A549 (cell line): ENCODE data around the gene SORBS1. TPM values are rescaled to one million over a fixed set of nuclear protein-coding genes. Genes with fewer than 3 reads are reported as not detected.

Experiments used
- ATAC-seq, 2 experiments: fragments of 200-7000 bp in 1 of 2; fragments of >200 bp in 1 of 2; cut with Nextera tagmentation in 1 of 2; cut with Tn5 transposase in 1 of 2; 3 replicates each; pipeline versions ENCODE4 v1.8.0 to v1.9.1; 2018 to 2020; ENCODE audit warnings: mild to moderate bottlenecking in 1 of 2, moderate library complexity in 1 of 2
- CTCF ChIA-PET: fragments of 300-600 bp; sonication (Branson Sonifier 250); formaldehyde crosslinking; extraction: SDS; loops from one replicate; lab custom pipeline; 2021; ENCODE audit warnings: antibody characterized with exemption, inconsistent platforms; lab: Yijun Ruan, JAX
- POLR2A ChIA-PET: fragments of 350-600 bp; formaldehyde crosslinking; extraction: SDS; loops from one replicate; lab custom pipeline; 2021; ENCODE audit warnings: antibody characterized with exemption, inconsistent platforms; lab: Yijun Ruan, JAX
- DNase-seq, 2 experiments: peaks; one replicate each; pipeline versions ENCODE4 v3.0.0 to v3.0.0-alpha.2; 2011 to 2016; ENCODE audit warnings: low read depth in 1 of 2, low spot score in 1 of 2
- FAIRE-seq: peaks from 2 replicates; lab custom pipeline; 2011; peaks lifted over from hg19 to GRCh38; lab: Jason Lieb, UNC
- H3K27ac ChIP-seq, 2 experiments: fragments of >200 bp; sonication (Bioruptor Twin); formaldehyde crosslinking; 3 replicates each; pipeline ENCODE4 v1.5.1; 2016 to 2017
- H3K4me1 ChIP-seq: fragments of >200 bp; sonication (Bioruptor Twin); formaldehyde crosslinking; 3 replicates; pipeline ENCODE4 v1.6.1; 2016
- H3K4me2 ChIP-seq: fragments of >200 bp; sonication (Bioruptor Twin); formaldehyde crosslinking; 3 replicates; pipeline ENCODE4 v1.6.1; 2016
- H3K4me3 ChIP-seq: fragments of >200 bp; sonication (Bioruptor Twin); formaldehyde crosslinking; 3 replicates; pipeline ENCODE4 v1.5.1; 2016
- H3K9me3 ChIP-seq: fragments of >200 bp; sonication (Bioruptor Twin); formaldehyde crosslinking; 3 replicates; pipeline ENCODE4 v1.6.1; 2016
- BHLHE40 ChIP-seq: IDR thresholded peaks from 2 replicates; pipeline ENCODE4 v1.6.1; 2012; ENCODE audit warnings: low read depth, low read length, inconsistent platforms
- CBX2 ChIP-seq: fragments of 200-600 bp; sonication (generic); IDR thresholded peaks from 2 replicates; pipeline ENCODE4 v1.6.1; 2016; ENCODE audit warnings: low read depth, mild to moderate bottlenecking, borderline replicate concordance
- CHD2 ChIP-seq: fragments of 150-350 bp; IDR thresholded peaks from 2 replicates; pipeline ENCODE4 v1.6.1; 2014; ENCODE audit warnings: low read length; ENCODE audit not compliant: partially characterized antibody
- CHD4 ChIP-seq: fragments of 200-600 bp; sonication (generic); IDR thresholded peaks from 2 replicates; pipeline ENCODE4 v1.6.1; 2016; ENCODE audit warnings: antibody characterized with exemption, mild to moderate bottlenecking, borderline replicate concordance
- EHMT2 ChIP-seq: fragments of 200-600 bp; sonication (generic); IDR thresholded peaks from 2 replicates; pipeline ENCODE4 v1.6.1; 2016; ENCODE audit warnings: antibody characterized with exemption, low read depth, mild to moderate bottlenecking, moderate library complexity
- ESRRA ChIP-seq: fragments of 150-350 bp; IDR thresholded peaks from 2 replicates; pipeline ENCODE4 v1.6.1; 2014; ENCODE audit warnings: mild to moderate bottlenecking, low read length, borderline replicate concordance
- FOSB ChIP-seq: fragments of 250-450 bp; sonication (Bioruptor Pico); IDR thresholded peaks from 2 replicates; pipeline ENCODE4 v1.5.0; 2020; ENCODE audit warnings: mild to moderate bottlenecking, moderate library complexity
- HOXB13 ChIP-seq: fragments of 250-450 bp; sonication (Bioruptor Pico); IDR thresholded peaks from 2 replicates; pipeline ENCODE4 v1.5.0; 2020; ENCODE audit warnings: low read depth, mild to moderate bottlenecking, moderate library complexity
- MAFK ChIP-seq: fragments of 450-650 bp; IDR thresholded peaks from 2 replicates; pipeline ENCODE4 v1.6.1; 2014; ENCODE audit not compliant: partially characterized antibody
- MAZ ChIP-seq: fragments of 150-350 bp; IDR thresholded peaks from 2 replicates; pipeline ENCODE4 v1.6.1; 2014; ENCODE audit warnings: antibody characterized with exemption, low read depth, low read length, borderline replicate concordance
- NFE2L2 ChIP-seq: fragments of 150-350 bp; conservative IDR thresholded peaks from 2 replicates; pipeline ENCODE4 v1.6.1; 2014; ENCODE audit warnings: low read length
- PHF8 ChIP-seq: fragments of 200-600 bp; sonication (generic); IDR thresholded peaks from 2 replicates; pipeline ENCODE4 v1.6.1; 2016; ENCODE audit warnings: low read depth, mild to moderate bottlenecking, antibody characterized with exemption, moderate library complexity, borderline replicate concordance
- POLR2A ChIP-seq: IDR thresholded peaks from 2 replicates; pipeline ENCODE4 v1.6.1; 2012; ENCODE audit warnings: mild to moderate bottlenecking, low read length
- POLR2AphosphoS2 ChIP-seq: conservative IDR thresholded peaks from 2 replicates; pipeline ENCODE4 v1.6.1; 2012; ENCODE audit warnings: low read length, improper control_type of control experiment, inconsistent platforms
- RARB ChIP-seq: fragments of 250-450 bp; sonication (Bioruptor Pico); IDR thresholded peaks from 2 replicates; pipeline ENCODE4 v1.8.0; 2021; ENCODE audit warnings: mild to moderate bottlenecking, moderate library complexity
- RCOR1 ChIP-seq: fragments of 150-350 bp; IDR thresholded peaks from 2 replicates; pipeline ENCODE4 v1.6.1; 2014; ENCODE audit warnings: antibody characterized with exemption, low read length, low read depth
- SMC3 ChIP-seq: fragments of >200 bp; sonication (Bioruptor Twin); formaldehyde crosslinking; IDR thresholded peaks from 3 replicates; pipeline ENCODE4 v1.6.1; 2018; ENCODE audit warnings: inconsistent platforms
- SREBF2 ChIP-seq: fragments of 450-650 bp; IDR thresholded peaks from 2 replicates; pipeline ENCODE4 v1.6.1; 2014; ENCODE audit warnings: mild to moderate bottlenecking, moderate library complexity
- TP53 ChIP-seq: fragments of 250-450 bp; sonication (Bioruptor Pico); IDR thresholded peaks from 2 replicates; pipeline ENCODE4 v1.5.0; 2021; ENCODE audit warnings: mild to moderate bottlenecking, moderate library complexity
- ZNF302 ChIP-seq: fragments of 250-450 bp; sonication (Bioruptor Pico); IDR thresholded peaks from 2 replicates; pipeline ENCODE4 v1.9.0; 2021; ENCODE audit warnings: inconsistent platforms, mild to moderate bottlenecking, moderate library complexity
- ZSCAN20 ChIP-seq: fragments of 250-450 bp; sonication (Bioruptor Pico); IDR thresholded peaks from 2 replicates; pipeline ENCODE4 v1.8.0; 2022; ENCODE audit warnings: mild to moderate bottlenecking, moderate library complexity
- WGBS: methylation state at CpG from one replicate; pipeline ENCODE4 v1.1.6; 2017; ENCODE audit errors: missing lambda C conversion rate; 5-methylcytosine and 5-hydroxymethylcytosine counted together
- polyA plus RNA-seq, 4 experiments: library from polyadenylated mRNA; depleted of rRNA in 3 of 4; stranded (reverse); fragments of >200 nt; fragmentation: RNase III in 1 of 4; extraction: RNeasy Plus Mini Kit Qiagen cat#74134 plus additional on column Dnase treatment in 1 of 4; gene quantifications; 2 replicates in 3 of 4; 3 replicates in 1 of 4; pipeline ENCODE4 v1.2.3, GENCODE V29; 2011 to 2017
- TF ChIP-seq, protein P1 (sequence below): fragments of >200 bp; sonication (Bioruptor Twin); formaldehyde crosslinking; IDR thresholded peaks from 3 replicates; pipeline ENCODE4 v1.5.1; 2016
- TF ChIP-seq, protein P2 (sequence below): IDR thresholded peaks from 2 replicates; pipeline ENCODE4 v1.6.1; 2012; ENCODE audit warnings: low read depth, borderline replicate concordance
- TF ChIP-seq, protein P3 (sequence below): IDR thresholded peaks from 2 replicates; pipeline ENCODE4 v1.6.1; 2012
- TF ChIP-seq, protein P4 (sequence below): fragments of 250-450 bp; sonication (Bioruptor Pico); IDR thresholded peaks from 2 replicates; pipeline ENCODE4 v1.5.0; 2021; ENCODE audit warnings: mild to moderate bottlenecking, moderate library complexity, borderline replicate concordance
- TF ChIP-seq, protein P5 (sequence below): fragments of 450-650 bp; IDR thresholded peaks from 2 replicates; pipeline ENCODE4 v1.6.1; 2014; ENCODE audit warnings: antibody characterized with exemption
- TF ChIP-seq, protein P6 (sequence below): fragments of >200 bp; sonication (Bioruptor Twin); formaldehyde crosslinking; IDR thresholded peaks from 2 replicates; pipeline ENCODE4 v1.6.1; 2016
- TF ChIP-seq, protein P7 (sequence below): IDR thresholded peaks from 2 replicates; pipeline ENCODE4 v1.6.1; 2012

SORBS1 gene
- polyA plus RNA-seq, 2 of the 4 experiments (the other 2 are of a cell fraction): 0.39 to 0.80 TPM

DNA sequence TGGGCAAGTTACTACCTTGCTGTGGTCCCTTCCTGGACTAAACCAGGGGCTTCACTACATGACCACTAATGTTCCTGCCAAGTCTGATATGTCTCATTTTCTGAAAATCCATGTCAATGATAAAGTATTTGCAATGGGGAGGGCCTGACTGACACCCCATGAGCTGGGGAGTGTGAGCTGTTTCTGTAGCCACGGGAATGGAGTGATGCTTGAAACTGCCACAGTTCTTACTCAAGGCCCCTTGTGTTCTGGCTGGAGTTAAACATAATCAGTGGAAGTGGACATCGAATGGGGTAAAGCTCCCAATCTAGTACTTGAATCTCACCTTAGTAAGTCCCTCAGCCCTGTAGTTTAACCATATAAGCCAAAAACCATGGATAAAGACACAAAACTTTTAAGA, 208.5 kb downstream of the SORBS1 start:
- H3K4me3 ChIP-seq: no peak overlapping the region
- 84% methylated on average over 2 of the region's 2 CpGs for WGBS
- H3K27ac ChIP-seq: no peak overlapping the region
- ATAC-seq (no peak), FAIRE-seq (no peak)
- CTCF ChIA-PET: interaction anchor here (0.6 to 20.0 kb wide), 4 partner anchors 9 to 138 kb away, joined by 3 to 637 read pairs (median 62); no protein-coding TSS in a partner anchor
- H3K4me2 ChIP-seq: no peak overlapping the region
- H3K4me1 ChIP-seq: peaks cover 21% of the 10 kb centered on the region
- POLR2A ChIA-PET: no interaction called here
- TF ChIP-seq, protein P1, sequence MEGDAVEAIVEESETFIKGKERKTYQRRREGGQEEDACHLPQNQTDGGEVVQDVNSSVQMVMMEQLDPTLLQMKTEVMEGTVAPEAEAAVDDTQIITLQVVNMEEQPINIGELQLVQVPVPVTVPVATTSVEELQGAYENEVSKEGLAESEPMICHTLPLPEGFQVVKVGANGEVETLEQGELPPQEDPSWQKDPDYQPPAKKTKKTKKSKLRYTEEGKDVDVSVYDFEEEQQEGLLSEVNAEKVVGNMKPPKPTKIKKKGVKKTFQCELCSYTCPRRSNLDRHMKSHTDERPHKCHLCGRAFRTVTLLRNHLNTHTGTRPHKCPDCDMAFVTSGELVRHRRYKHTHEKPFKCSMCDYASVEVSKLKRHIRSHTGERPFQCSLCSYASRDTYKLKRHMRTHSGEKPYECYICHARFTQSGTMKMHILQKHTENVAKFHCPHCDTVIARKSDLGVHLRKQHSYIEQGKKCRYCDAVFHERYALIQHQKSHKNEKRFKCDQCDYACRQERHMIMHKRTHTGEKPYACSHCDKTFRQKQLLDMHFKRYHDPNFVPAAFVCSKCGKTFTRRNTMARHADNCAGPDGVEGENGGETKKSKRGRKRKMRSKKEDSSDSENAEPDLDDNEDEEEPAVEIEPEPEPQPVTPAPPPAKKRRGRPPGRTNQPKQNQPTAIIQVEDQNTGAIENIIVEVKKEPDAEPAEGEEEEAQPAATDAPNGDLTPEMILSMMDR: no peak
- TF ChIP-seq BHLHE40 (no peak), ZNF302 (CRISPR knock-in tag) (no peak), SMC3 (no peak), SREBF2 (no peak), CBX2 (no peak), ZSCAN20 (CRISPR knock-in tag) (no peak), POLR2A (no peak)
- TF ChIP-seq, protein P2, sequence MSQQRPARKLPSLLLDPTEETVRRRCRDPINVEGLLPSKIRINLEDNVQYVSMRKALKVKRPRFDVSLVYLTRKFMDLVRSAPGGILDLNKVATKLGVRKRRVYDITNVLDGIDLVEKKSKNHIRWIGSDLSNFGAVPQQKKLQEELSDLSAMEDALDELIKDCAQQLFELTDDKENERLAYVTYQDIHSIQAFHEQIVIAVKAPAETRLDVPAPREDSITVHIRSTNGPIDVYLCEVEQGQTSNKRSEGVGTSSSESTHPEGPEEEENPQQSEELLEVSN: no peak
- TF ChIP-seq, protein P3, sequence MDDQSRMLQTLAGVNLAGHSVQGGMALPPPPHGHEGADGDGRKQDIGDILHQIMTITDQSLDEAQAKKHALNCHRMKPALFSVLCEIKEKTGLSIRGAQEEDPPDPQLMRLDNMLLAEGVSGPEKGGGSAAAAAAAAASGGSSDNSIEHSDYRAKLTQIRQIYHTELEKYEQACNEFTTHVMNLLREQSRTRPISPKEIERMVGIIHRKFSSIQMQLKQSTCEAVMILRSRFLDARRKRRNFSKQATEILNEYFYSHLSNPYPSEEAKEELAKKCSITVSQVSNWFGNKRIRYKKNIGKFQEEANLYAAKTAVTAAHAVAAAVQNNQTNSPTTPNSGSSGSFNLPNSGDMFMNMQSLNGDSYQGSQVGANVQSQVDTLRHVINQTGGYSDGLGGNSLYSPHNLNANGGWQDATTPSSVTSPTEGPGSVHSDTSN: no peak
- TF ChIP-seq, protein P4, sequence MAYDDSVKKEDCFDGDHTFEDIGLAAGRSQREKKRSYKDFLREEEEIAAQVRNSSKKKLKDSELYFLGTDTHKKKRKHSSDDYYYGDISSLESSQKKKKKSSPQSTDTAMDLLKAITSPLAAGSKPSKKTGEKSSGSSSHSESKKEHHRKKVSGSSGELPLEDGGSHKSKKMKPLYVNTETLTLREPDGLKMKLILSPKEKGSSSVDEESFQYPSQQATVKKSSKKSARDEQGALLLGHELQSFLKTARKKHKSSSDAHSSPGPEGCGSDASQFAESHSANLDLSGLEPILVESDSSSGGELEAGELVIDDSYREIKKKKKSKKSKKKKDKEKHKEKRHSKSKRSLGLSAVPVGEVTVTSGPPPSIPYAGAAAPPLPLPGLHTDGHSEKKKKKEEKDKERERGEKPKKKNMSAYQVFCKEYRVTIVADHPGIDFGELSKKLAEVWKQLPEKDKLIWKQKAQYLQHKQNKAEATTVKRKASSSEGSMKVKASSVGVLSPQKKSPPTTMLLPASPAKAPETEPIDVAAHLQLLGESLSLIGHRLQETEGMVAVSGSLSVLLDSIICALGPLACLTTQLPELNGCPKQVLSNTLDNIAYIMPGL: no peak
- TF ChIP-seq, protein P5, sequence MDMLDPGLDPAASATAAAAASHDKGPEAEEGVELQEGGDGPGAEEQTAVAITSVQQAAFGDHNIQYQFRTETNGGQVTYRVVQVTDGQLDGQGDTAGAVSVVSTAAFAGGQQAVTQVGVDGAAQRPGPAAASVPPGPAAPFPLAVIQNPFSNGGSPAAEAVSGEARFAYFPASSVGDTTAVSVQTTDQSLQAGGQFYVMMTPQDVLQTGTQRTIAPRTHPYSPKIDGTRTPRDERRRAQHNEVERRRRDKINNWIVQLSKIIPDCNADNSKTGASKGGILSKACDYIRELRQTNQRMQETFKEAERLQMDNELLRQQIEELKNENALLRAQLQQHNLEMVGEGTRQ: no peak
- TF ChIP-seq, all 56 proteins: peak for 0
- no peaks in the 10 kb centered on the region for H3K9me3 ChIP-seq
- DNase-seq: no peak

DNA sequence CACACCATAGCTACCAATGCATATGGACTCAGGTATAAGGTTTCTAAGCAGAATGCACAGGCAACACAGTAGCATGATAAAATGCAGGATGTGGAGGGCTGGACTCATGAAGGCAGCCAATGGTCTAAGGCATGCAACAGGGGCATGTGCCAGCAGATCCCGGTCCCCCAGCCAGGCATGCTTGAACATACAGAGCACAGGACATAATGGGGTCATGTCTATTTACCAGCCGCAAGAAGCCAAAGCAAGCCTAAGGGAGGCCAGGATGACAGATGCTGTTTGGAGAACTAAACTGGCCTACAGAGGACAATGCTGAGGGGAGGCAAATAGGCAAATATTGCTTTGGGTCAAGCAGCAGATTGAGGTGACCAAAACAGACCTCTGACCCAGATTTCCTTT, 210.3 kb downstream of the SORBS1 start:
- WGBS: 83% methylated on average over 2 of the region's 2 CpGs
- peak overlapping the region in 1 of 2 experiments; percentile 49; a peak in 3 of 6 replicates for H3K27ac ChIP-seq
- POLR2A ChIA-PET: no interaction called here
- ATAC-seq: no peak
- no peaks in the 10 kb centered on the region for H3K9me3 ChIP-seq
- CTCF ChIA-PET: interaction anchor here (0.7 to 12.9 kb wide), 4 partner anchors 11 to 108 kb away, joined by 3 to 119 read pairs (median 18); no protein-coding TSS in a partner anchor
- DNase-seq: no peak
- H3K4me2 ChIP-seq: peak overlapping the region; percentile 49
- no peak for FAIRE-seq
- no peak overlapping the region for H3K4me3 ChIP-seq
- TF ChIP-seq POLR2AphosphoS2 (no peak), ESRRA (no peak), MAZ (no peak), HOXB13 (CRISPR knock-in tag) (no peak), CHD2 (no peak), RCOR1 (no peak), TP53 (no peak), PHF8 (no peak), FOSB (CRISPR knock-in tag) (no peak), SREBF2 (no peak), MAFK (no peak), CHD4 (no peak), NFE2L2 (no peak), RARB (CRISPR knock-in tag) (no peak), EHMT2 (no peak)
- TF ChIP-seq, protein P5: no peak
- TF ChIP-seq, protein P6, sequence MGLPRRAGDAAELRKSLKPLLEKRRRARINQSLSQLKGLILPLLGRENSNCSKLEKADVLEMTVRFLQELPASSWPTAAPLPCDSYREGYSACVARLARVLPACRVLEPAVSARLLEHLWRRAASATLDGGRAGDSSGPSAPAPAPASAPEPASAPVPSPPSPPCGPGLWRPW: no peak
- TF ChIP-seq, protein P4: no peak
- TF ChIP-seq, protein P7, sequence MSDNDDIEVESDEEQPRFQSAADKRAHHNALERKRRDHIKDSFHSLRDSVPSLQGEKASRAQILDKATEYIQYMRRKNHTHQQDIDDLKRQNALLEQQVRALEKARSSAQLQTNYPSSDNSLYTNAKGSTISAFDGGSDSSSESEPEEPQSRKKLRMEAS: no peak
- H3K4me1 ChIP-seq: peaks cover 32% of the 10 kb centered on the region
